ENCODE results near the gene DNASE1L1.
A peak's percentile ranks its signal among the peaks of the same experiment; 100 is the strongest.

DNASE1L1 gene

GRCh38 chrX:154430479-154430878 lies 21.4 kb upstream of the DNASE1L1 start:
- no peak overlapping the region for H3K4me3 ChIP-seq (replicated peaks; ENCODE audit: low read depth, low read length)
- no peak for TF ChIP-seq CTCF (IDR thresholded peaks at IDR 0.05; ENCODE audit: insufficient read depth, low read length, poor library complexity, severe bottlenecking)
- peaks cover 4% of the 10 kb centered on the region for H3K36me3 ChIP-seq (ENCODE audit: control insufficient read depth, insufficient read depth, low read length)
- no peaks in the 10 kb centered on the region for H3K27me3 ChIP-seq (replicated peaks; ENCODE audit: control insufficient read depth, insufficient read depth, low read length)
- DNase-seq (ENCODE audit: extremely low read depth, insufficient read length): no peak

- H3K4me3 ChIP-seq (replicated peaks; ENCODE audit: low read depth, low read length): peak overlapping the region; percentile 72
- peaks cover 4% of the 10 kb centered on the region for H3K36me3 ChIP-seq (ENCODE audit: control insufficient read depth, insufficient read depth, low read length)
- no peaks in the 10 kb centered on the region for H3K27me3 ChIP-seq (replicated peaks; ENCODE audit: control insufficient read depth, insufficient read depth, low read length)
- no peak for TF ChIP-seq CTCF (IDR thresholded peaks at IDR 0.05; ENCODE audit: insufficient read depth, low read length, poor library complexity, severe bottlenecking)
- no peak for DNase-seq (ENCODE audit: extremely low read depth, insufficient read length)
These were observed 20.7 kb upstream of the DNASE1L1 start for GRCh38 chrX:154429711-154430110.

GRCh38 chrX:154428176-154429171 lies 19.4 kb upstream of the DNASE1L1 start, which contains the start of gene ATP6AP1:
Gene ATP6AP1 (plus strand): TSS chrX:154428677. CDS start chrX:154428693, 16 bp downstream.
- peak within 1 kb of the TSS; percentile 72 for H3K4me3 ChIP-seq (replicated peaks; ENCODE audit: low read depth, low read length)
- DNase-seq (ENCODE audit: extremely low read depth, insufficient read length): peak; percentile 92
- TF ChIP-seq CTCF (IDR thresholded peaks at IDR 0.05; ENCODE audit: insufficient read depth, low read length, poor library complexity, severe bottlenecking): peak; percentile 17

GRCh38 chrX:154426916-154427770 lies 18.1 kb upstream of the DNASE1L1 start:
- no peak for DNase-seq (ENCODE audit: extremely low read depth, insufficient read length)
- TF ChIP-seq CTCF (IDR thresholded peaks at IDR 0.05; ENCODE audit: insufficient read depth, low read length, poor library complexity, severe bottlenecking): no peak
- H3K27me3 ChIP-seq (replicated peaks; ENCODE audit: control insufficient read depth, insufficient read depth, low read length): no peaks in the 10 kb centered on the region
- H3K36me3 ChIP-seq (ENCODE audit: control insufficient read depth, insufficient read depth, low read length): no peaks in the 10 kb centered on the region; the same call in 1 of the 2 replicates
- no peak overlapping the region for H3K4me3 ChIP-seq (replicated peaks; ENCODE audit: low read depth, low read length)

More at GRCh38 chrX:154428176-154429171, 19.4 kb upstream of the DNASE1L1 start, which contains the start of gene ATP6AP1:
- H3K36me3 ChIP-seq (ENCODE audit: control insufficient read depth, insufficient read depth, low read length): peaks cover 4% of the 10 kb centered on the region
- H3K27me3 ChIP-seq (replicated peaks; ENCODE audit: control insufficient read depth, insufficient read depth, low read length): no peaks in the 10 kb centered on the region

GRCh38 chrX:154420402-154420756 lies 11.3 kb upstream of the DNASE1L1 start:
- no peaks in the 10 kb centered on the region for H3K27me3 ChIP-seq (replicated peaks; ENCODE audit: control insufficient read depth, insufficient read depth, low read length)
- no peak overlapping the region for H3K4me3 ChIP-seq (replicated peaks; ENCODE audit: low read depth, low read length)
- no peak for TF ChIP-seq CTCF (IDR thresholded peaks at IDR 0.05; ENCODE audit: insufficient read depth, low read length, poor library complexity, severe bottlenecking)
- no peaks in the 10 kb centered on the region for H3K36me3 ChIP-seq (ENCODE audit: control insufficient read depth, insufficient read depth, low read length)
- no peak for DNase-seq (ENCODE audit: extremely low read depth, insufficient read length)

Measured in GM06990 (cell line).